Measurements from ENCODE around the gene ZNF831. TPM values are rescaled to one million over a fixed set of nuclear protein-coding genes. Genes with fewer than 3 reads are reported as not detected.
A peak's percentile ranks its signal among the peaks of the same experiment; 100 is the strongest.

Gene ZNF831
- total RNA-seq, 2 experiments from 2014 or later = 10.9 to 11.9 TPM

DNA sequence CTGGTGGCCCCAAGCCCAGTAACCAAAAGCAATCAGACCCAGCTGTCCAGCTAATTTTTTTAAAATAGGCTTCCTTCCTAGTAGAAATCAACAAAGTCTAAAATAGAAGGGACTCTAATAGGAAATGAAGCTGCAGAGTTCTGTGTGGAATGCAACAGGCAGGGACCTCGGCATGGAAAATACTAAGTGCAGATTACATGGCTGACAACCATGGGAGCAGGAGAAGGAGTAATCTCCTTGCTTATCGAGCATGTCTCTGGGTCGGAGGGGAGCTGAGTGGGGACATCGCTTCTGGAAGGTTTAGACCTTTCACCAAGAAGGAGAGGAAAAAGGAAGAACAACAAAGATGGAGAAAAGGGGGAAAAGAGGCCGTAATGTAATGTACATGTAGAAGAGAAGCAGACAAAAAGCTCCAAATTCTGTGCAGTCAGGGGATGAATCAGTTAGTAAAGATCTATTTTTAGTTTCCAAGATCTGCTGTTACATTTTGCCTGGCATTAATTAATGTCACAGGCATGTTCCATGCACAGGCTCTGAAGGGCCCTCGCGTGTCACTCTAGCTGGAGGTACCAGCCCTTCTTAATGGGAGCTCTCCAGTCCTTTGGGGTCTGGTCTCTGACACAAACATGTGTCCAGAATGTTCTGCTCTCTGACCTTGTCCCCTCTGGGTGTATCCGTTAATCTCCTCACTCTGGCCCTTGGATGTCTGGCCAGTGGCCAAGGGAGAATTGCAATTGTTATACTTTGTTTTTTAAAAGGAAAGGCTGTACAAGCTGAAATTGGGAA lies 16.6 kb upstream of the ZNF831 start:
- ChIA-PET CTCF (interaction anchor here (0.7 to 2.8 kb wide), 9 partner anchors 12 to 75 kb away, joined by 3 to 13 read pairs (median 5); no protein-coding TSS in a partner anchor), POLR2A (interaction anchor here (0.7 to 7.8 kb wide), 7 partner anchors 12 to 75 kb away, joined by 3 to 73 read pairs (median 3); no protein-coding TSS in a partner anchor)
- Mint-ChIP-seq H3K27me3 (no peaks in the 10 kb centered on the region), H3K4me1 (ENCODE audit: low read depth) (peaks cover 78% of the 10 kb centered on the region), H3K4me3 (peak overlapping the region; percentile 83), H3K9me3 (no peaks in the 10 kb centered on the region), H3K27ac (peak overlapping the region; percentile 98), H3K36me3 (ENCODE audit: low read depth) (peaks cover 27% of the 10 kb centered on the region)
- no peak for ATAC-seq
- peak; percentile 38 for DNase-seq
- TF ChIP-seq, protein P1, sequence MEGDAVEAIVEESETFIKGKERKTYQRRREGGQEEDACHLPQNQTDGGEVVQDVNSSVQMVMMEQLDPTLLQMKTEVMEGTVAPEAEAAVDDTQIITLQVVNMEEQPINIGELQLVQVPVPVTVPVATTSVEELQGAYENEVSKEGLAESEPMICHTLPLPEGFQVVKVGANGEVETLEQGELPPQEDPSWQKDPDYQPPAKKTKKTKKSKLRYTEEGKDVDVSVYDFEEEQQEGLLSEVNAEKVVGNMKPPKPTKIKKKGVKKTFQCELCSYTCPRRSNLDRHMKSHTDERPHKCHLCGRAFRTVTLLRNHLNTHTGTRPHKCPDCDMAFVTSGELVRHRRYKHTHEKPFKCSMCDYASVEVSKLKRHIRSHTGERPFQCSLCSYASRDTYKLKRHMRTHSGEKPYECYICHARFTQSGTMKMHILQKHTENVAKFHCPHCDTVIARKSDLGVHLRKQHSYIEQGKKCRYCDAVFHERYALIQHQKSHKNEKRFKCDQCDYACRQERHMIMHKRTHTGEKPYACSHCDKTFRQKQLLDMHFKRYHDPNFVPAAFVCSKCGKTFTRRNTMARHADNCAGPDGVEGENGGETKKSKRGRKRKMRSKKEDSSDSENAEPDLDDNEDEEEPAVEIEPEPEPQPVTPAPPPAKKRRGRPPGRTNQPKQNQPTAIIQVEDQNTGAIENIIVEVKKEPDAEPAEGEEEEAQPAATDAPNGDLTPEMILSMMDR (IDR thresholded peaks at IDR 0.05) = no peak
- intact Hi-C loops (cut with micrococcal nuclease) = loop anchor here (2.0 kb wide), 1 partner anchor 16 kb away; the partner anchor contains the start of gene ZNF831

DNA sequence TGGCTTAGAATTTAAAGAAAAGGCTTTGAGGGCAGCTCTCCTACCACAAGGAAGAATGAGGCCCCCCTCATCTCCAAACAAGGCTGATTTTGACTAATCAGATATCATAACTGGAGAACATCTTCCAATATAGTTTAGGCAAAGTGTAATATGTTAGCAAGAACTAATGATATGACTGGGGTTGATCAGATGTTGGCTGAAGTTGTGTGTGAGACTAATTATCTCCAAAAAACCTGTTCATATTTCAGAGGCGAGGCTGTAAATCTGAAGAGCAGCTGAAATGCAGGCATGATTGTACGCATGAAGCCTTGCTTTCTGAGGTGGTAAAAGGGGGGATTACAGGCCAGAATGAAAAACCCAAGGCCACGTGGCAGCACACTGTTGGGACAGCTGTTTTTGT lies 16.0 kb upstream of the ZNF831 start:
- ATAC-seq = no peak
- peaks cover 84% of the 10 kb centered on the region for H3K4me1 Mint-ChIP-seq (ENCODE audit: low read depth)
- TF ChIP-seq, protein P1 (IDR thresholded peaks at IDR 0.05) = no peak
- POLR2A ChIA-PET = interaction anchor here (1.1 to 7.8 kb wide), 6 partner anchors 12 to 74 kb away, joined by 3 to 73 read pairs (median 7); no protein-coding TSS in a partner anchor
- H3K9me3 Mint-ChIP-seq = no peaks in the 10 kb centered on the region
- no peak for DNase-seq
- CTCF ChIA-PET = interaction anchor here (0.7 to 2.8 kb wide), 8 partner anchors 11 to 60 kb away, joined by 3 to 13 read pairs (median 6); no protein-coding TSS in a partner anchor
- peaks cover 30% of the 10 kb centered on the region for H3K36me3 Mint-ChIP-seq (ENCODE audit: low read depth)
- peak overlapping the region; percentile 98 for H3K27ac Mint-ChIP-seq
- peak overlapping the region; percentile 83 for H3K4me3 Mint-ChIP-seq
- intact Hi-C loops (cut with micrococcal nuclease) = loop anchor here (2.0 kb wide), 1 partner anchor 15 kb away; the partner anchor contains the start of gene ZNF831
- no peaks in the 10 kb centered on the region for H3K27me3 Mint-ChIP-seq

DNA sequence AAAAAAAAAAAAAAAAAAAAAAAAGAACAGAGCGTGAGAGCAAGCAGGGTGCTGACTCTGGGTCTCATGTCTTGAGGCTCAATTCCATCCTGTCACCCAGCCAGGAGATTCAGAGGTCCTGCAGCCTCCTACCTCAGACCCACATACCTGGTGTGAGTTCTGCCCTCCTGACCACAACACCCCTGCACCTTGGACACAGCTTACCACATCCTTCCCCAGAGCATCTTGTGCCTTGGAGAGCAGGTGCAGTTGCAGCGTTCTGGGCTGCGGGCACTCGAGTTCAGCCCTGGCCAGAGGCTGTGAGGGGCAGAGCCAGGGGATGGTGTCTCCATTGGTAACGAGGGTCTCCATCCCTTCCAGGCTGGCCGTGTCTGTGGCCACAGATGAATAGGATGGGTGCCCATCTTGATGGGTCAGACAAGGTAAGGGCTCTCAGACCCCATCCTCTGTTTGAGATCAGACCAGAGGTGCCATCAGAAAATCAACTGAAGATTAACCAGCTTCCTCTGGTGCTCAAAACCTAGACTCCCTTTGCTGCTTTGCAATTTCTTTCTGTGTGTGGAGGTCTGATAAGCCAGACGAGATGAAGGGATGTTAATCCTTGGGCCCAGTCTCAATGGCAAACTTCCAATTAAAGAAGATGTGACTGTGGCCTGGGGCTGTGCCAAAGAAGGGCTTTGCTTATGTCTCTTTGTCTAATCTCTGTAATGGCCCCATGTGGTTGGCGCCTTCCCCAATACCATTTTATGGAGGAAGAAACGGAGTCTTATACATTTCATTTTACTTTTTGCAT lies 14.7 kb upstream of the ZNF831 start:
- DNase-seq = peak; percentile 57
- Mint-ChIP-seq H3K27me3 (no peaks in the 10 kb centered on the region), H3K4me1 (ENCODE audit: low read depth) (peaks cover 87% of the 10 kb centered on the region), H3K9me3 (no peaks in the 10 kb centered on the region), H3K27ac (peak overlapping the region; percentile 95), H3K36me3 (ENCODE audit: low read depth) (peaks cover 30% of the 10 kb centered on the region), H3K4me3 (peak overlapping the region; percentile 47)
- TF ChIP-seq, protein P1 (IDR thresholded peaks at IDR 0.05) = no peak
- no peak for ATAC-seq
- ChIA-PET CTCF (interaction anchor here (1.3 kb wide), 1 partner anchor 61 kb away, joined by 3 read pairs; no protein-coding TSS in a partner anchor), POLR2A (interaction anchor here (1.2 to 7.8 kb wide), 4 partner anchors 11 to 26 kb away, joined by 3 to 73 read pairs (median 25); no protein-coding TSS in a partner anchor)
- intact Hi-C loops (cut with micrococcal nuclease) = no loop called here

DNA sequence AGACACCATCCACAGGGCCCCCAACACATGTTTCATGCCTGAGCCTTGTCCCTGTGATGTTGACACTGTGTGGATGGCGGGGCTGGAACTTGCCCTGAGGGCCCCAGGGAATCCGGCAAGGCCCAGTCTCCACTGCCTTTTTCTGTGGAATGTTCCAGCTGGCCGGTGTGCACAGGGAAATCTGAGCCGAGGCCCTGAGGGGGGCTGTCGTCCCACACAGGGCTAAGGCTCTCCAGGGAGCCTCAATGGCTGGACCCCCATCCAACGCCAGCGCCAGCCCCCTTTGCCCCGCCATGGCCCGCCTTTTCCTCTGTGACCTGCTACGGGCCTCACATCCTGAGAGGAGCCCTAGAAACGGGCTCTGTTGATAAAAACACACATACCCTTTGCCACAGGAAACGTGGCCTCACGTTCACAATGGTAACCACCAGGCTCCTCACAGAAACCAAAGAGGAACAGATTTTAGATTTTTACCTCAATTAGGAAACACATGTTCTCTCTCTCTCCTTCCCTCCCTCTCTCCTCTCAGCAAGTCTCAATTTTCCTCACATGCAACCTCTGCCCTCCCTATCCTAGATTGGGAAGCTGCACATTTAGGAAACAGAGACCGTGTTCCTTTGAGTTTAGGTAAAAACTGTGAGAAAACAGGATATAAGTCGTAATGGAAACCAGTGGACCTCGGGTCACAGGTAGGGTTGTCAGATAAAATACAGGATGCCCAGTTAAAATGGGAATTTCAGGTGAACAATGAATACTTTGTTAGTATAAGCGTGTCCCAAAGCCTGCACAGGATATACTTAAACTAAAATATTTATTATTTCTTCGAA lies 13.7 kb upstream of the ZNF831 start:
- CTCF ChIA-PET = interaction anchor here (0.9 to 1.6 kb wide), 3 partner anchors 36 to 62 kb away, joined by 3 read pairs; no protein-coding TSS in a partner anchor
- TF ChIP-seq, protein P1 (IDR thresholded peaks at IDR 0.05) = no peak
- Mint-ChIP-seq H3K27ac (peak overlapping the region; percentile 95), H3K27me3 (no peaks in the 10 kb centered on the region), H3K36me3 (ENCODE audit: low read depth) (peaks cover 30% of the 10 kb centered on the region), H3K9me3 (no peaks in the 10 kb centered on the region), H3K4me3 (peak overlapping the region; percentile 54), H3K4me1 (ENCODE audit: low read depth) (peaks cover 85% of the 10 kb centered on the region)
- POLR2A ChIA-PET = interaction anchor here (0.8 to 7.8 kb wide), 9 partner anchors 10 to 32 kb away, joined by 3 to 73 read pairs (median 6); partner anchors contain the start of gene ZNF831
- ATAC-seq (peak; percentile 61), DNase-seq (peak; percentile 90)
- intact Hi-C loops (cut with micrococcal nuclease) = no loop called here
